GM10248 (cell line): ENCODE results near the gene MAPT.

Experiments
- CTCF ChIA-PET: fragments of 300-600 bp; sonication (Branson Sonifier 250); formaldehyde crosslinking; extraction: SDS; loops from one replicate; lab custom pipeline; 2021; ENCODE audit warnings: antibody characterized with exemption; lab: Yijun Ruan, JAX
- POLR2A ChIA-PET: fragments of 350-650 bp; sonication (Branson Sonifier 250); formaldehyde crosslinking; extraction: SDS; loops from one replicate; lab custom pipeline; 2020; ENCODE audit warnings: antibody characterized with exemption; lab: Yijun Ruan, JAX
- DNase-seq: peaks from one replicate; pipeline ENCODE4 v3.0.0; 2012; ENCODE audit errors: extremely low spot score
- CTCF ChIP-seq: IDR thresholded peaks from 2 replicates; pipeline ENCODE4 v1.5.1; 2012; ENCODE audit warnings: mild to moderate bottlenecking, low read depth; ENCODE audit errors: extremely low read depth, missing control alignments, control extremely low read depth

The MAPT gene

GRCh38 chr17:46025060-46025459, 130.7 kb downstream of the MAPT start:
- ChIA-PET POLR2A (no interaction called here), CTCF (interaction anchor here (1.4 kb wide), 1 partner anchor 8 kb away, joined by 3 read pairs; no protein-coding TSS in a partner anchor)
- no peak for DNase-seq
- TF ChIP-seq CTCF: no peak

GRCh38 chr17:46025510-46026165, 131.3 kb downstream of the MAPT start:
- no peak for DNase-seq
- CTCF ChIA-PET: interaction anchor here (1.1 to 1.4 kb wide), 3 partner anchors 9 to 23 kb away, joined by 3 to 5 read pairs (median 3); no protein-coding TSS in a partner anchor
- POLR2A ChIA-PET: interaction anchor here (0.7 kb wide), 1 partner anchor 794 kb away, joined by 6 read pairs; no protein-coding TSS in a partner anchor
- TF ChIP-seq CTCF: no peak

GRCh38 chr17:46026166-46027047, 132.1 kb downstream of the MAPT start:
- CTCF ChIA-PET: interaction anchor here (1.1 to 1.4 kb wide), 3 partner anchors 10 to 24 kb away, joined by 3 to 5 read pairs (median 3); no protein-coding TSS in a partner anchor
- DNase-seq: no peak
- no peak for TF ChIP-seq CTCF
- POLR2A ChIA-PET: no interaction called here

GRCh38 chr17:46027048-46027975, 133.0 kb downstream of the MAPT start:
- no peak for DNase-seq
- ChIA-PET POLR2A (no interaction called here), CTCF (interaction anchor here (1.4 kb wide), 1 partner anchor 17 kb away, joined by 3 read pairs; no protein-coding TSS in a partner anchor)
- no peak for TF ChIP-seq CTCF

GRCh38 chr17:46027976-46028325, 133.6 kb downstream of the MAPT start:
- TF ChIP-seq CTCF: no peak
- ChIA-PET CTCF (interaction anchor here (1.3 to 1.7 kb wide), 3 partner anchors 12 to 25 kb away, joined by 3 read pairs; no protein-coding TSS in a partner anchor), POLR2A (no interaction called here)
- no peak for DNase-seq
